ENCODE measurements around the gene PRR5L. TPM values are rescaled to one million over a fixed set of nuclear protein-coding genes. Genes with fewer than 3 reads are reported as not detected.

Gene PRR5L
- total and polyA plus RNA-seq, 2 donors (not counting 1 experiment from before 2014, with no cell fraction given) = 4.0 to 5.9 TPM

DNA sequence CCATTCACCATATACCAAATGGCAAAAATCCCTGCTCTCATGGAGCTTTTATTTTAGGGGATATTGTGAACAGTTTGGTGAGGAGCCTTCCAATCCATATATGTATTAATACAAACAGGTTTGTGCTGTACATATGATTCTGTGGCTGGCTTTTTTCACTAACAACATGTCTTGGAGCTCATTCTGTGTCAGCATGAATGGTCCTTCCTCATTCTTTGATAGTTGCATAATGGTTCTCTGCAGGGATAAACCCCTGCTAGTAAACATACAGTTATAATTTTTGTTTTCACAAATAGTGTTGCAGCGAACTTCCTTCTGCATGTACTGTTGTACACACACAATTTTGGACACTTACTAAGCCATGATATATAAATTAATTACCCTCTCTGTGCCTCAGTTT is 8.3 kb downstream of the PRR5L start:
- ATAC-seq (ENCODE audit: low read depth) (no peak), DNase-seq (no peak)
- Histone ChIP-seq H3K4me3 (ENCODE audit: control extremely low read depth in 1 of 5, extremely low read depth in 1 of 5, insufficient read depth in 1 of 5, low read depth in 2 of 5, low read length in 4 of 5) (no peak overlapping the region), H3K4me2 (replicated peaks; ENCODE audit: low read depth, low read length, poor library complexity, severe bottlenecking) (no peak overlapping the region), H3K36me3 (replicated peaks in 1 of 2; ENCODE audit: control extremely low read depth in 1 of 2, control insufficient read depth in 1 of 2, extremely low read depth in 1 of 2, insufficient read depth in 2 of 2, low read length in 1 of 2) (no peaks in the 10 kb centered on the region), H3K27me3 (replicated peaks in 1 of 4; ENCODE audit: control extremely low read depth in 1 of 4, control insufficient read depth in 3 of 4, insufficient read depth in 4 of 4, low read length in 3 of 4) (no peaks in the 10 kb centered on the region), H4K20me1 (ENCODE audit: control insufficient read depth, insufficient read depth, low read length, poor library complexity, severe bottlenecking) (no peaks in the 10 kb centered on the region), H2AFZ (ENCODE audit: insufficient read depth, low read depth, low read length, poor library complexity, severe bottlenecking) (no peak overlapping the region), H3K9me3 (ENCODE audit: control extremely low read depth in 1 of 3, control insufficient read depth in 2 of 3, insufficient read depth in 1 of 3, low read length in 2 of 3) (no peaks in the 10 kb centered on the region), H3K9ac (ENCODE audit: low read length) (no peak overlapping the region), H3K79me2 (ENCODE audit: control insufficient read depth, insufficient read depth, low read length) (no peaks in the 10 kb centered on the region), H3K27ac (ENCODE audit: low read length in 2 of 2) (no peak overlapping the region), H3K4me1 (ENCODE audit: control insufficient read depth in 2 of 2, insufficient read depth in 2 of 2, low read length in 2 of 2) (no peaks in the 10 kb centered on the region)
- CTCF ChIA-PET = interaction anchor here (2.1 to 3.3 kb wide), 2 partner anchors 175 to 189 kb away, joined by 12 to 21 read pairs; no protein-coding TSS in a partner anchor
- WGBS (ENCODE audit: insufficient coverage) = no CpG with 5 or more reads among the region's 1 CpG
- no peaks in the 10 kb centered on the region for H3K4me1 Mint-ChIP-seq
- intact Hi-C loops (cut with micrococcal nuclease) = no loop called here
- H3K27me3 Mint-ChIP-seq = peaks cover 21% of the 10 kb centered on the region
- no peaks in the 10 kb centered on the region for H3K9me3 Mint-ChIP-seq (ENCODE audit: insufficient read depth)
- no peak overlapping the region for H3K27ac Mint-ChIP-seq
- TF ChIP-seq CTCF (IDR thresholded peaks at IDR 0.05) (no peak), EZH2 (IDR thresholded peaks at IDR 0.05; ENCODE audit: borderline replicate concordance, insufficient read depth, low read depth, low read length, poor library complexity, severe bottlenecking) (no peak)
- no peak overlapping the region for H3K4me3 Mint-ChIP-seq
- POLR2A ChIA-PET = no interaction called here

DNA sequence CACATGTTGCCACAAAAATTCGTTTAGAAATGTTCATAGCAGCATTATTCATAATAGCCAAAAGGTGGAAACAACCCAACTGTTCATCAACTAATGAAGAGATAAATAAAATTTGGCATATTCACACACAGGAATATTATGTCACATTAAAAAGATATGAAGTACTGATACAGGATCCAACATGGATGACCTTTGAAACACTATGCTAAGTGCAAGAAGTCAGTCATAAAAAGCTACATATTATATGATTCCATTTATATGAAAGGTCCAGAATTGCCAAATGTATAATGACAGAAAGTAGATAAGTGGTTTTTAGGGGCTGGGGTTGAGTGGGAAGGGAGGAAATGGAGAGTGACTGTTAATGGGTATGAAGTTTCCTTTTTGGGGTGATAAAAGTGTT is 9.0 kb downstream of the PRR5L start:
- TF ChIP-seq EZH2 (IDR thresholded peaks at IDR 0.05; ENCODE audit: borderline replicate concordance, insufficient read depth, low read depth, low read length, poor library complexity, severe bottlenecking) (no peak), CTCF (IDR thresholded peaks at IDR 0.05) (no peak)
- no peaks in the 10 kb centered on the region for H3K79me2 ChIP-seq (ENCODE audit: control insufficient read depth, insufficient read depth, low read length)
- H2AFZ ChIP-seq (ENCODE audit: insufficient read depth, low read depth, low read length, poor library complexity, severe bottlenecking) = no peak overlapping the region
- H3K4me3 ChIP-seq (ENCODE audit: control extremely low read depth in 1 of 5, extremely low read depth in 1 of 5, insufficient read depth in 1 of 5, low read depth in 2 of 5, low read length in 4 of 5) = no peak overlapping the region
- ChIA-PET CTCF (interaction anchor here (1.3 to 3.3 kb wide), 3 partner anchors 13 to 188 kb away, joined by 6 to 21 read pairs (median 12); no protein-coding TSS in a partner anchor), POLR2A (no interaction called here)
- H4K20me1 ChIP-seq (ENCODE audit: control insufficient read depth, insufficient read depth, low read length, poor library complexity, severe bottlenecking) = no peaks in the 10 kb centered on the region
- H3K4me2 ChIP-seq (replicated peaks; ENCODE audit: low read depth, low read length, poor library complexity, severe bottlenecking) = no peak overlapping the region
- H3K4me3 Mint-ChIP-seq = no peak overlapping the region
- H3K27me3 ChIP-seq (replicated peaks in 1 of 4; ENCODE audit: control extremely low read depth in 1 of 4, control insufficient read depth in 3 of 4, insufficient read depth in 4 of 4, low read length in 3 of 4) = no peaks in the 10 kb centered on the region
- no peak for DNase-seq
- H3K27ac Mint-ChIP-seq = no peak overlapping the region
- peaks cover 28% of the 10 kb centered on the region for H3K27me3 Mint-ChIP-seq
- no peaks in the 10 kb centered on the region for H3K4me1 ChIP-seq (ENCODE audit: control insufficient read depth in 2 of 2, insufficient read depth in 2 of 2, low read length in 2 of 2)
- intact Hi-C loops (cut with micrococcal nuclease) = loop anchor here (5.0 kb wide), 1 partner anchor 367 kb away; no protein-coding TSS in a partner anchor
- WGBS (ENCODE audit: insufficient coverage) = no CpG with 5 or more reads among the region's 1 CpG
- no peak for ATAC-seq (ENCODE audit: low read depth)
- no peak overlapping the region for H3K9ac ChIP-seq (ENCODE audit: low read length)
- H3K4me1 Mint-ChIP-seq = no peaks in the 10 kb centered on the region
- H3K9me3 Mint-ChIP-seq (ENCODE audit: insufficient read depth) = no peaks in the 10 kb centered on the region
- H3K27ac ChIP-seq (ENCODE audit: low read length in 2 of 2) = no peak overlapping the region
- H3K36me3 ChIP-seq (replicated peaks in 1 of 2; ENCODE audit: control extremely low read depth in 1 of 2, control insufficient read depth in 1 of 2, extremely low read depth in 1 of 2, insufficient read depth in 2 of 2, low read length in 1 of 2) = no peaks in the 10 kb centered on the region
- H3K9me3 ChIP-seq (ENCODE audit: control extremely low read depth in 1 of 3, control insufficient read depth in 2 of 3, insufficient read depth in 1 of 3, low read length in 2 of 3) = no peaks in the 10 kb centered on the region
